H1 (cell line): Measurements from ENCODE around the gene MPPED2. TPM values are rescaled to one million over a fixed set of nuclear protein-coding genes. Genes with fewer than 3 reads are reported as not detected.

Experiments
- CBX5 ChIP-seq: fragments of 300-800, 300-1000 bp; sonication (generic); IDR thresholded peaks from 2 replicates; pipeline ENCODE4 v1.7.1; 2016; ENCODE audit warnings: antibody characterized with exemption, low read length, low read depth
- EZH2 ChIP-seq: fragments of 200-600 bp; sonication (generic); IDR thresholded peaks from 2 replicates; pipeline ENCODE4 v1.7.1; 2012; ENCODE audit warnings: low read depth, mild to moderate bottlenecking, moderate library complexity, low read length, inconsistent platforms; ENCODE audit not compliant: severe bottlenecking
- RBBP5 ChIP-seq: IDR thresholded peaks from 2 replicates; pipeline ENCODE4 v1.7.1; 2012; ENCODE audit warnings: low read depth, mild to moderate bottlenecking, inconsistent platforms, low read length, moderate library complexity, borderline replicate concordance
- TAF1 ChIP-seq: IDR thresholded peaks from 2 replicates; pipeline ENCODE4 v1.6.1; 2011; ENCODE audit warnings: mild to moderate bottlenecking, low read depth, low read length
- TBP ChIP-seq: IDR thresholded peaks from 2 replicates; pipeline ENCODE4 v1.6.1; 2011; ENCODE audit warnings: low read depth, low read length, improper control_type of control experiment
- polyA plus RNA-seq, 7 experiments: library from polyadenylated mRNA; depleted of rRNA in 3 of 7; stranded (reverse) in 5 of 7; unstranded in 2 of 7; fragments of >200 nt in 5 of 7; fragments of 200-250 nt in 2 of 7; gene quantifications; 1 replicate in 5 of 7; 2 replicates in 1 of 7; 4 replicates in 1 of 7; pipeline versions ENCODE4 v1.2.1 to v1.2.3, GENCODE V29; 2011 to 2013; ENCODE audit warnings: missing spikeins in 2 of 7, mixed read lengths in 2 of 7
- total RNA-seq: library from RNA; stranded (reverse); fragmentation: NEBNext Ultra II Directional; extraction: Animal tissue kit (Norgen Biotek cat#: 25700); gene quantifications from 2 replicates; pipeline ENCODE4 v1.2.1, GENCODE V29; 2021
- TF ChIP-seq, protein P1 (sequence below): fragments of 300-600 bp; sonication (generic); IDR thresholded peaks from 2 replicates; pipeline ENCODE4 v1.7.1; 2012; ENCODE audit warnings: low read length, moderate library complexity, mild to moderate bottlenecking, inconsistent platforms; ENCODE audit not compliant: insufficient replicate concordance

The MPPED2 gene
- total and polyA plus RNA-seq, 2 of the 8 experiments (the other 6 are each of a cell fraction or from before 2014, with no cell fraction given), result 1.3 to 3.5 TPM

DNA sequence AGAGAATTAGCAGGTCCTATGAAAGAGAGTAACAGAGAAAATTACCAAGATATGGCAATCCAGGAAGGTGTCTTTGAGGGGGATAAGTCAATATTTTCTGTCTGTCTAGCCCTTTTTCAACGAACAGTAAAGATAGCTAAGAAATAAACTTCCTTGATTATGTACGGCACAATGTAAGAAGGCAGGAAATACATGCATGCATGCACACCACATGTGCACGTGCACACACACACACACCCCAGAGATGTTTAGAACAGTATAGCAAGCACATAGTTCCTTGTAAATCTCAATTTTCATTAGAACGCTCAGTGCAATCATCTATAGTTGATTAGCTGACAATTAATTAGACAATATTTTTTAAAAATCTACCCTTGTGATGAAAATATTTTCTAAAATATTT, 74.7 kb downstream of the MPPED2 start (continued):
- TF ChIP-seq, protein P1, sequence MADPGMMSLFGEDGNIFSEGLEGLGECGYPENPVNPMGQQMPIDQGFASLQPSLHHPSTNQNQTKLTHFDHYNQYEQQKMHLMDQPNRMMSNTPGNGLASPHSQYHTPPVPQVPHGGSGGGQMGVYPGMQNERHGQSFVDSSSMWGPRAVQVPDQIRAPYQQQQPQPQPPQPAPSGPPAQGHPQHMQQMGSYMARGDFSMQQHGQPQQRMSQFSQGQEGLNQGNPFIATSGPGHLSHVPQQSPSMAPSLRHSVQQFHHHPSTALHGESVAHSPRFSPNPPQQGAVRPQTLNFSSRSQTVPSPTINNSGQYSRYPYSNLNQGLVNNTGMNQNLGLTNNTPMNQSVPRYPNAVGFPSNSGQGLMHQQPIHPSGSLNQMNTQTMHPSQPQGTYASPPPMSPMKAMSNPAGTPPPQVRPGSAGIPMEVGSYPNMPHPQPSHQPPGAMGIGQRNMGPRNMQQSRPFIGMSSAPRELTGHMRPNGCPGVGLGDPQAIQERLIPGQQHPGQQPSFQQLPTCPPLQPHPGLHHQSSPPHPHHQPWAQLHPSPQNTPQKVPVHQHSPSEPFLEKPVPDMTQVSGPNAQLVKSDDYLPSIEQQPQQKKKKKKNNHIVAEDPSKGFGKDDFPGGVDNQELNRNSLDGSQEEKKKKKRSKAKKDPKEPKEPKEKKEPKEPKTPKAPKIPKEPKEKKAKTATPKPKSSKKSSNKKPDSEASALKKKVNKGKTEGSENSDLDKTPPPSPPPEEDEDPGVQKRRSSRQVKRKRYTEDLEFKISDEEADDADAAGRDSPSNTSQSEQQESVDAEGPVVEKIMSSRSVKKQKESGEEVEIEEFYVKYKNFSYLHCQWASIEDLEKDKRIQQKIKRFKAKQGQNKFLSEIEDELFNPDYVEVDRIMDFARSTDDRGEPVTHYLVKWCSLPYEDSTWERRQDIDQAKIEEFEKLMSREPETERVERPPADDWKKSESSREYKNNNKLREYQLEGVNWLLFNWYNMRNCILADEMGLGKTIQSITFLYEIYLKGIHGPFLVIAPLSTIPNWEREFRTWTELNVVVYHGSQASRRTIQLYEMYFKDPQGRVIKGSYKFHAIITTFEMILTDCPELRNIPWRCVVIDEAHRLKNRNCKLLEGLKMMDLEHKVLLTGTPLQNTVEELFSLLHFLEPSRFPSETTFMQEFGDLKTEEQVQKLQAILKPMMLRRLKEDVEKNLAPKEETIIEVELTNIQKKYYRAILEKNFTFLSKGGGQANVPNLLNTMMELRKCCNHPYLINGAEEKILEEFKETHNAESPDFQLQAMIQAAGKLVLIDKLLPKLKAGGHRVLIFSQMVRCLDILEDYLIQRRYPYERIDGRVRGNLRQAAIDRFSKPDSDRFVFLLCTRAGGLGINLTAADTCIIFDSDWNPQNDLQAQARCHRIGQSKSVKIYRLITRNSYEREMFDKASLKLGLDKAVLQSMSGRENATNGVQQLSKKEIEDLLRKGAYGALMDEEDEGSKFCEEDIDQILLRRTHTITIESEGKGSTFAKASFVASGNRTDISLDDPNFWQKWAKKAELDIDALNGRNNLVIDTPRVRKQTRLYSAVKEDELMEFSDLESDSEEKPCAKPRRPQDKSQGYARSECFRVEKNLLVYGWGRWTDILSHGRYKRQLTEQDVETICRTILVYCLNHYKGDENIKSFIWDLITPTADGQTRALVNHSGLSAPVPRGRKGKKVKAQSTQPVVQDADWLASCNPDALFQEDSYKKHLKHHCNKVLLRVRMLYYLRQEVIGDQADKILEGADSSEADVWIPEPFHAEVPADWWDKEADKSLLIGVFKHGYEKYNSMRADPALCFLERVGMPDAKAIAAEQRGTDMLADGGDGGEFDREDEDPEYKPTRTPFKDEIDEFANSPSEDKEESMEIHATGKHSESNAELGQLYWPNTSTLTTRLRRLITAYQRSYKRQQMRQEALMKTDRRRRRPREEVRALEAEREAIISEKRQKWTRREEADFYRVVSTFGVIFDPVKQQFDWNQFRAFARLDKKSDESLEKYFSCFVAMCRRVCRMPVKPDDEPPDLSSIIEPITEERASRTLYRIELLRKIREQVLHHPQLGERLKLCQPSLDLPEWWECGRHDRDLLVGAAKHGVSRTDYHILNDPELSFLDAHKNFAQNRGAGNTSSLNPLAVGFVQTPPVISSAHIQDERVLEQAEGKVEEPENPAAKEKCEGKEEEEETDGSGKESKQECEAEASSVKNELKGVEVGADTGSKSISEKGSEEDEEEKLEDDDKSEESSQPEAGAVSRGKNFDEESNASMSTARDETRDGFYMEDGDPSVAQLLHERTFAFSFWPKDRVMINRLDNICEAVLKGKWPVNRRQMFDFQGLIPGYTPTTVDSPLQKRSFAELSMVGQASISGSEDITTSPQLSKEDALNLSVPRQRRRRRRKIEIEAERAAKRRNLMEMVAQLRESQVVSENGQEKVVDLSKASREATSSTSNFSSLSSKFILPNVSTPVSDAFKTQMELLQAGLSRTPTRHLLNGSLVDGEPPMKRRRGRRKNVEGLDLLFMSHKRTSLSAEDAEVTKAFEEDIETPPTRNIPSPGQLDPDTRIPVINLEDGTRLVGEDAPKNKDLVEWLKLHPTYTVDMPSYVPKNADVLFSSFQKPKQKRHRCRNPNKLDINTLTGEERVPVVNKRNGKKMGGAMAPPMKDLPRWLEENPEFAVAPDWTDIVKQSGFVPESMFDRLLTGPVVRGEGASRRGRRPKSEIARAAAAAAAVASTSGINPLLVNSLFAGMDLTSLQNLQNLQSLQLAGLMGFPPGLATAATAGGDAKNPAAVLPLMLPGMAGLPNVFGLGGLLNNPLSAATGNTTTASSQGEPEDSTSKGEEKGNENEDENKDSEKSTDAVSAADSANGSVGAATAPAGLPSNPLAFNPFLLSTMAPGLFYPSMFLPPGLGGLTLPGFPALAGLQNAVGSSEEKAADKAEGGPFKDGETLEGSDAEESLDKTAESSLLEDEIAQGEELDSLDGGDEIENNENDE, result no peak
- TF ChIP-seq TBP (no peak), TAF1 (no peak), EZH2 (no peak), CBX5 (no peak), RBBP5 (no peak)
- TF ChIP-seq, all 59 proteins: peak for 0
